HepG2 (cell line): ENCODE measurements around the gene TCAP. TPM values are rescaled to one million over a fixed set of nuclear protein-coding genes. Genes with fewer than 3 reads are reported as not detected.
A peak's percentile ranks its signal among the peaks of the same experiment; 100 is the strongest.

Experiments used
- DMAP1 ChIP-seq: IDR thresholded peaks from 2 replicates; pipeline ENCODE4 v1.6.1; 2016
- FUBP1 ChIP-seq: sonication (generic); formaldehyde crosslinking; IDR thresholded peaks from 2 replicates; pipeline ENCODE4 v1.5.1; 2020; ENCODE audit warnings: missing genetic modification reagents, mild to moderate bottlenecking, borderline replicate concordance
- IRX3 ChIP-seq: sonication (generic); formaldehyde crosslinking; IDR thresholded peaks from 2 replicates; pipeline ENCODE4 v1.8.1; 2023; ENCODE audit warnings: mild to moderate bottlenecking, low read depth, missing genetic modification reagents, borderline replicate concordance
- JDP2 ChIP-seq: sonication (generic); formaldehyde crosslinking; IDR thresholded peaks from 2 replicates; pipeline ENCODE4 v1.8.1; 2022; ENCODE audit warnings: missing genetic modification reagents, borderline replicate concordance
- KDM5A ChIP-seq: fragments of 200-600 bp; sonication (generic); IDR thresholded peaks from 2 replicates; pipeline ENCODE4 v1.7.0; 2018; ENCODE audit warnings: antibody characterized with exemption, mild to moderate bottlenecking, low read length, borderline replicate concordance
- MXD4 ChIP-seq: IDR thresholded peaks from 2 replicates; pipeline ENCODE4 v1.6.1; 2016; ENCODE audit warnings: mild to moderate bottlenecking, missing biosample characterization, missing genetic modification reagents
- RCOR2 ChIP-seq: IDR thresholded peaks from 2 replicates; pipeline ENCODE4 v1.6.1; 2016; ENCODE audit warnings: missing biosample characterization, missing genetic modification reagents
- RFXAP ChIP-seq: sonication (generic); formaldehyde crosslinking; IDR thresholded peaks from 2 replicates; pipeline ENCODE4 v1.4.0; 2020; ENCODE audit warnings: missing genetic modification reagents, borderline replicate concordance
- SKIL ChIP-seq: sonication (generic); formaldehyde crosslinking; IDR thresholded peaks from 2 replicates; pipeline ENCODE4 v1.8.0; 2022; ENCODE audit warnings: missing genetic modification reagents, mild to moderate bottlenecking, moderate library complexity, borderline replicate concordance
- ZBTB8A ChIP-seq: sonication (generic); formaldehyde crosslinking; IDR thresholded peaks from 2 replicates; pipeline ENCODE4 v1.4.0; 2020; ENCODE audit warnings: mild to moderate bottlenecking, low read depth, missing genetic modification reagents, borderline replicate concordance
- ZFP36L2 ChIP-seq: sonication (generic); formaldehyde crosslinking; IDR thresholded peaks from 2 replicates; pipeline ENCODE4 v1.4.0; 2020; ENCODE audit warnings: missing genetic modification reagents
- ZNF331 ChIP-seq: sonication (generic); formaldehyde crosslinking; IDR thresholded peaks from 2 replicates; pipeline ENCODE4 v1.4.0; 2020; ENCODE audit warnings: missing genetic modification reagents
- ZNF333 ChIP-seq: sonication (generic); formaldehyde crosslinking; IDR thresholded peaks from 2 replicates; pipeline ENCODE4 v1.4.0; 2020; ENCODE audit warnings: mild to moderate bottlenecking, missing genetic modification reagents, borderline replicate concordance
- ZNF513 ChIP-seq: sonication (generic); formaldehyde crosslinking; conservative IDR thresholded peaks from 2 replicates; pipeline ENCODE4 v1.5.0; 2020; ENCODE audit warnings: missing genetic modification reagents
- ZNF570 ChIP-seq: sonication (generic); formaldehyde crosslinking; IDR thresholded peaks from 2 replicates; pipeline ENCODE4 v1.4.0; 2020; ENCODE audit warnings: mild to moderate bottlenecking, missing genetic modification reagents, borderline replicate concordance
- ZNF749 ChIP-seq: sonication (generic); formaldehyde crosslinking; IDR thresholded peaks from 2 replicates; pipeline ENCODE4 v1.8.0; 2022; ENCODE audit warnings: mild to moderate bottlenecking, missing genetic modification reagents, moderate library complexity, borderline replicate concordance
- ZNF75D ChIP-seq: sonication (generic); formaldehyde crosslinking; IDR thresholded peaks from 2 replicates; pipeline ENCODE4 v1.8.1; 2023; ENCODE audit warnings: missing genetic modification reagents, mild to moderate bottlenecking, borderline replicate concordance
- ZUFSP ChIP-seq: sonication (generic); formaldehyde crosslinking; IDR thresholded peaks from 2 replicates; pipeline ENCODE4 v1.9.0; 2021; ENCODE audit warnings: missing genetic modification reagents, mild to moderate bottlenecking, borderline replicate concordance
- ZZZ3 ChIP-seq: sonication (generic); formaldehyde crosslinking; IDR thresholded peaks from 2 replicates; pipeline ENCODE4 v1.4.0; 2020; ENCODE audit warnings: missing genetic modification reagents, mild to moderate bottlenecking, borderline replicate concordance
- polyA plus RNA-seq, 8 experiments: library from polyadenylated mRNA; depleted of rRNA in 3 of 8; stranded (reverse) in 7 of 8; unstranded in 1 of 8; fragments of >200 nt; fragmentation: Illumina TruSeq in 4 of 8; extraction: Trizol in 4 of 8; gene quantifications; 2 replicates each; pipeline versions ENCODE4 v1.2.1 to v1.2.3, GENCODE V29; 2011 to 2016; ENCODE audit warnings: low read depth in 4 of 8, missing spikeins in 1 of 8, mixed read lengths in 1 of 8; ENCODE audit not compliant: insufficient read depth in 1 of 8
- total RNA-seq, 5 experiments: library from RNA; depleted of rRNA; stranded (reverse); fragments of >200 nt; fragmentation: Illumina TruSeq; extraction: Trizol; gene quantifications; 2 replicates each; pipeline ENCODE4 v1.2.3, GENCODE V29; 2016; ENCODE audit warnings: low read depth in 1 of 5

TCAP gene
- total and polyA plus RNA-seq, 2 of the 13 experiments (the other 11 are each of a cell fraction or from before 2014, with no cell fraction given): 0.24 to 0.65 TPM

GRCh38 chr17:39652587-39653315, 12.4 kb upstream of the TCAP start (continued):
- TF ChIP-seq ZUFSP (CRISPR knock-in tag) (no peak), ZNF513 (CRISPR knock-in tag) (no peak), ZNF749 (CRISPR knock-in tag) (no peak), MXD4 (CRISPR knock-in tag) (peak; percentile 33; the same call in 1 of the 2 replicates), JDP2 (CRISPR knock-in tag) (no peak), RCOR2 (no peak), IRX3 (no peak), KDM5A (no peak), ZFP36L2 (CRISPR knock-in tag) (no peak), RFXAP (CRISPR knock-in tag) (no peak), ZZZ3 (no peak), SKIL (no peak), ZNF570 (CRISPR knock-in tag) (no peak), FUBP1 (no peak), ZBTB8A (CRISPR knock-in tag) (no peak), DMAP1 (no peak), ZNF333 (CRISPR knock-in tag) (no peak), ZNF331 (CRISPR knock-in tag) (0 out of 2 replicates have a peak, but pooled peaks have one; percentile 40), ZNF75D (CRISPR knock-in tag) (no peak)
